CD4-positive, alpha-beta T cell treated with Interleukin-10 for 1 hour (primary cell): ENCODE results near the gene S100A9.
A peak's percentile ranks its signal among the peaks of the same experiment; 100 is the strongest.
"Not testable (repeated sequence)": the region's sequence is repeated elsewhere in the genome, so short reads cannot be mapped to it uniquely, and the experiment has no call there.

Source experiments
- DNase-seq: peaks from one replicate; pipeline ENCODE4 v3.0.0-alpha.2; 2020

S100A9 gene

DNA sequence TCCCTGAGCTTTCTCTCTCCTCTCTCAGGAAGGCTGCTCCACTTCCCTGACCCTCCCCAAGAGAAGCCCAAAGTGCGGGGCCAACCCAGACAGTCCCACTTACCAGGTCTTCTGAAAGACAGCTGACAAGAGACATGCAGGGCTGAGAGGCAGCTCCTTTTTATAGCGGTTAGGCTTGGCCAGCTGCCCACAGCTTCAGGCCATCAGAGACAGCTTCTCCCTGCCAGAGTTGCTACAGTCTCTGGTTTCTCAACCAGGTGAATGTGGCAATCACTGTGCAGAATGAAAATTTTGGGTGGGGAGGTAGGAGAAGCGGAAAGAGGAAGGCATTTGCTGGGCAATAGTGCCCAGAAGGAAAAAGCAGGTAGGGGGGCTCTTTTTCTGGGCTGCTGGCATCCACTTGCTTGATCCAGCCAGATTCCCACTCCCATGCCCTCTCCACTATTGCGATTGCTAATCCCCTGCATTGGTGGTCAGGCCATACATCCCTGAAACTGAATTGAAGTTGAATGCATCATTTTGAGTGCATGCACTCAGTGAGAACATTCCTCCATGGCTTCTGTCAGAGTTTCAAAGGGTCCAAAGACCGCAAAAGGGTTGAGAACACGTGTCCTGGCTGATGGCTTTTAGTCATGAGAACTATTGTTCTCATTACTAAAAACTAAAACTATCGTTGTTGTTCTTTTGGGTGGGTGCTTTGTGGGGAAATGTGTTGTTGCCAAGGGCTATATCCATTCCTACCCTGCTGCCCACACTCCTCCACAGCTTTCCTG is 33.5 kb downstream of the S100A9 start, which contains the start of gene S100A8:
TSS of gene S100A8 (minus strand) at position 136 of the 773 bp plus-strand sequence. CDS start 538 bp downstream, outside the sequence.
- no peak for DNase-seq

DNA sequence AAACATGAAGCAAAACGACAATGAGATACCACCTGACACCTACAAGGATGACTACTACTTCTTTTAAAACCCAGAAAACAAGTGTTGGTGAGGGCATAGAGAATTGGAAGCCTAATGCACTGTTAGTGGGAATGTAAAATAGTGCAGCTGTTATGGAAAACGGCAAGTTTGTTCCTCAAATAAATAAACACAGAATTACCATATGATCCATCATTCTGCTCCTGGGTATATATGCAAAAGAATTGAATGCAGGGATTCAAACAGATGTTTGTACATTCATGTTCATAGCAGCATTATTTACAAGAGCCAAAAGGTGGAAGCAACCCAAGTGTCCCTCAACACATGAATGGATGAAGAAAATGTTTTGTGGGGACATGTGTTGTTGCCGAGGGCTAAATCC is 34.6 kb downstream of the S100A9 start:
- no peak for DNase-seq

DNA sequence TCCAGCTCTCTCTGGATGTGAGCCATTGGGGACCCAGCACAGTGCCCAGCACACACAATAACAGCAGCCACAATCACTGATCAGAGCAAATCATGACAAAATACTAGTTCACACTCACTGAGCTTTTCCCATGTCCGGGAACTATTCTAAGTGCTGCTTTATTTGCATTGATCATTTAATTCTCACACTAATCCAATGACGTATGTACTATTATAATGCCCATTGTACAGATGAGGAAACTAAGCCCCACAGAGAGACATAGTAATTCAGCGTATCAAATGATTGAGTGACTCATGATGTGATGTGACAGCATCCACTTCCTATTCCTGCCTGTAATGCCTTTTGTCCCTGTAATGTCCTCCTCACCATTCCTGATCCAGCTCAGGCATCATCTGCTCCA is 35.2 kb downstream of the S100A9 start:
- DNase-seq = no peak

DNA sequence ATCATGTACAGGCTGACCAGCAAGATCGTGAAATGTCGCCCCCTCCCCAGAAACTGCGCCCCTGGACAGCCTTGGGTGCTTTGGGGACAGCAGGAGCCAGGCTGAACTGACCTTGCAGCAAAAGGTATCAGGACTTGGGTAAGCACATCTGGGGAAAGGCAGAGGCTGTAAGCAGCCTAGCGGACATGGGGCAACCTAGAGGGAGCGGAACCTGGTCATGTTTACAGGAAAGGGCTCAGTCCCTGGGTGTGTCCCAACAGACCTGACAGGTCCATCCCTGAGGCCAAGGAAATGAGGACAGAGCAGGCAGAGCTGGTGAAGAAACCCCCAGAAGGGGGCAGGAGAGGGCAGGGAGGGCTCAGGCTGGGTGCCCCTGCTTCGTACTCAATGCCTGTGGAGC is 36.3 kb downstream of the S100A9 start:
- no peak for DNase-seq

DNA sequence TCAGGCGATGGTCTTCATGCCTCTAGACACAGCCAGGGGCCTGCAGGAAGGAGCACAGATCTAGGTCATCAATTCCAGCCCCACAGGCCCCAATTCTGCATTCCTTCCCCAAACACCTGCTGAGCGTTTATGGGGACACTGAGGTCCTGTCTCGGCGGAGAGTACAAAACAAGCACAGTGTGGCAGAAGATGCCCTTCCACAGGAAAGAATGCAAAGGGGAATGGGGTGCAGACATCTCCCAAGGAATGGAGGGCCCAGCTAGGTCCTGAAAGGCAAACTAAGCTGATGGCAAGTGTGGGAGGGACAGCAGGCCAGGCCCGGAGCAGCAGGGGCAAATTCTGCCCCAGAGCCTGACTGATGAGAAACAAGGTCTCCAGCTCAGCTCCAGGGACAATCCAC is 36.7 kb downstream of the S100A9 start:
- DNase-seq = no peak

DNA sequence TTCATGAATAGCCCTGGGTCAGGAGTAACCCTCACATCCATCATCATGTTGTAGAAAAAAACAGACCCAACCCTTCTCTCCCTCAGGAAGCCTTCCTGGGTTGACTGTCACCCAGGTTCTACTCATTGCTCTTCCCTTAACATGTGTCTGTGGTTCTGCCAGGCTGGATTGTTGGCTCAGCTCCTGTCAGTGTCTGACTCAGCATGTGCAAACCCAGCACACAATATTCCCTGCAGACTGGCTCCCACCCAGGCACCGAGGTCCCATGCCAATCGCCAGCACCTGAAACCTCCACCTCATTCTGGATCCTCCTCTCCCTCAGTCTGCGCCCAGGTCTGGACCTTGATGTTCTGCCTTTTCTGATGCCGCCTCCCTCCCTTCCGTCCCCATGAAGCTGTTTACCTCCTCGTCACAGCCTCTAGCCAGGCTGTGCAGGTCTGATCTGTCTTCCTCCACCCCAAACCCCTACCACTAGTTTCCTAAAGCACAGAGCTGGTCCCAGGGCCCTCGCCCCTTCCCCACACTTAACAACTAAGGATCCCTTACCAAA is 37.6 kb downstream of the S100A9 start:
- no peak for DNase-seq

- DNase-seq = no peak
Measured at GRCh38 chr1:153395776-153396175, 38.1 kb downstream of the S100A9 start.

GRCh38 chr1:153396461-153396860 is 38.8 kb downstream of the S100A9 start:
- no peak for DNase-seq

DNA sequence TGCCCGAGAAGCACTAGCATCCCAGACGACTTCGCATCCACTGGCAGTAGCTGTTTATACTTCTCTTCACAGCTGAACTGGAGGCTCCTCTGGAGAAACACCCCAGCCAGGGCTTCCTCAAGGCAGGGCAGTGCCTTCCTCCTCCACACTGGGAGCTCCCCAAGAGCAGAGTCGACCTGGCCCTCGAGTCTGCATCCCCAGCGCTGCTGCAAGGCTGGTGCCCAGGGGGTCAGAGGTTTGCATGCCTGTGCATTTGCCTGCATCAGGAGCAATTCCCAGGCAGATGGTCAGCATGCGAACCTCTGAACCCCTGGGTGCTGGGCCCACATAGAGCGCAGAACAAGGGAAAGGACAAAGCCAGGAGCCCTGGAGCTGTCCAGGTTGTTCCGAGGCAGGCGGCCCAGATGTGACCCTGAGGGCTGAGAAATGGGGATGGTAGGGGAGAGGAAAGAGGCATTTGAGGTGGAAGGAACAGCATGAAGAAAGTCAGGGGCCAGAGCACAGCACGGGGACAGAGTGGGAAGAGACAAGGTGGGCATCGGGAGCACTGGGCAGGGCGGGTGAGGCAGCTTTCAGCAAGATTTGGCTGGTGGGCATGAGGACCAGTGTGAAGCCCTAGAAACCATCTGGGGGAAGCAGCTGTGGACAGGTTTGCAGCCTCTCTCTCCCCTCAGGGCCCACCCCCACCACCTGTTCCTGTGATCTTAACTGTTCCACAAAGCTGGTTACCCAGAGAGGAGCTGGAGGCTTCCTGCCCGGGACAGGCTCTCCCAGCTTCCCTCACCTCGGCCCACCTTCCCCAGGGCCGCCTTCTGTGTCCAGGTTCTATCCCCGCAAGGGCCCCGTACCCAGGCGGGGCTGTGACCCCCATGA is 39.6 kb downstream of the S100A9 start:
- no peak for DNase-seq

DNA sequence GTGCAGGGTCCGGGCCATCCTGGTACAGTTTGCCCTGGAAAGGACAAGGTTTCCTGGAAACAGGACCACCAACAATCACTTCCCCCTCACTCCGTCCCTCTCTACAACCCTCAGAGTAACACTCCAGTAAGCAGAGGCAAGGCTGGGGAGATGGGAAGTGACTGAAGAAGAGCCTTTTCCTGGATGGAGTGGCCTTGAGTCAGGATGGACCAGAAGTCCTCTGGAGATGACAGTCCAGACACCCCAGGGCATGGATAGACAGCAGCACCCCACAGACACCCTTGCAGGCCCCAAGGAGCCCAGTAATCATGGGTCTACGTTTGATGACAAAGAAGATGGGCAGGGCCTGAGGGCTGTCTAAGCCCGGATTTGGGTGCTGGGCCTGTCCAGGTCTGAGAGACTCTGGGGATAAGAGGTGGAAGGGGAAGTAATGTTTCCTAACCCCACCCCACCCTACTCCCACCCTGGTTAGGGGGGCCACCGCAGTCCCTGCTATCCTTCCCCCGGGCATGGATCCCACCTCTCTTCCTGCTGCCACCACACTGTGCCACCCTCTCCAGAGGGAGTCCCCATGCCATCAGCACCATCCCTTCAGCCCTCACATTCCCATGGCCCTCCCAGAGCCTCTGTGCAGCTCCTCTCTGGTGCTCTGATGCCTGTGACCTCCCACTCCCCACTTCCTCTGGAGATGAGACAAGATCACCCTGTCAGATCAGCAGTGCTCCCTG is 40.4 kb downstream of the S100A9 start:
- DNase-seq = no peak

GRCh38 chr1:153399401-153400055 is 41.9 kb downstream of the S100A9 start:
- DNase-seq = no peak

DNA sequence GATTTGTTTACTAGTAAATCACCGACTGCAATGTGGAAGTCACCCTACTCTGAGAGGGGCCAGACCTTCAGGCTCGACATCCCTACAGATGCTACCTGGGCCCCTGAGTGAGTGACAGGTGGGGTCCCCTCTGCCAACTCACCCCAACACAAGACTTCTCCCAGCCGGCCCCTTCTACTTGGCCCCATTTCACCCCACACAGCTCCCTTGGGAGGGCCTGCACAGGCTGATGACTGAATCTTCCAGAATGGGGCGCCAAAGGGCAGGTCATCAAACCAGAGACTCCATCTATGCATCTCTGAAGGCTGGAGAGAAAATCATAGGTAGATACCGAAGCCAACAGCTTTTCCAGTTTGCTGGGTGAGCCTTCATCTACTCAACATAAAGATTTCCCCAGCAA is 42.6 kb downstream of the S100A9 start:
- no peak for DNase-seq

DNA sequence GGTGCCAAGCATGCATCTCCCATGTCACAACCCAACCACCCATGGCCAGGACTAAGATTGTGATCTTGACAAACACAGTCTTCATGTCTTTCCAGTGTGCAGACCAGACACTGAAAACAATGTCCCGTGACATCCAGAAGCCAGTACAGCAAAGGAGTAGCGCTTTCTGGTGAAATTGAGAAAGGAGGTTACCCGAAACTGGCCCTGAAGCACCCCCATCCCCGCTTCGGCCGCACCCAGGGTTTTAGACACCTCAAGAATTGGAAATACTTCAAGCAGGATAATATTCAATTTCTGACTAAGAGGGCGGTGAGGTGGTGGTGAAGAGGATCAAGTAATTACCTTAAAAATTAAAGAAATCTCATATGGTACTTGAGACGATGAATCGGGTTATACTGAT is 43.8 kb downstream of the S100A9 start:
- DNase-seq = no peak

- no peak for DNase-seq
Measured at GRCh38 chr1:153402226-153402625, 44.6 kb downstream of the S100A9 start.

GRCh38 chr1:153403421-153404085 is 45.9 kb downstream of the S100A9 start:
- no peak for DNase-seq

DNA sequence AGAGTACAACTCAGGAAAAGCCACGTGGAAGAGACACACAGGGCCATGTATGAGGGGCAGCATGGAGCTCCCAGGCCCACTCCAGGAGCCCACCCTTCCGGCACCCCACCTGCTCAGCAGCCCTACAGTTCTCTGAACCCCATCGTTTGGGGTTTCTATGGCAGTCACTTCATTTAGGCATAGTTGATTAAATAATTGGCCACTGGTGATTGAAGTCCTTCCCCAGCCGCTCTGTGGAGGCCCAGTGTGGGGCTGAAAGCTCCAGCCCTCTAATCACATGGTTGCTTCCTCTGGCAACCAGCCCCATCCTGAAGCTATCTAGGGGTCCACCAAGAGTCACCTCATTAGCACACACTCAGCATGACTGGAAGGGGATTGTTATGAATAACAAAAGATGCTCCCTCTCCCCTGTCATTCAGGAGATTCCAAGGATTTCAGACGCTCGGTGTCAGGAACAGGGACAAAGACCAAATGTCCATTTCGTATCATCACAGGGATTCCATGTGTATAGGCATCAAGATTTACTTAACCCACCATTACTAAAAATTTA is 46.5 kb downstream of the S100A9 start:
- no peak for DNase-seq

DNA sequence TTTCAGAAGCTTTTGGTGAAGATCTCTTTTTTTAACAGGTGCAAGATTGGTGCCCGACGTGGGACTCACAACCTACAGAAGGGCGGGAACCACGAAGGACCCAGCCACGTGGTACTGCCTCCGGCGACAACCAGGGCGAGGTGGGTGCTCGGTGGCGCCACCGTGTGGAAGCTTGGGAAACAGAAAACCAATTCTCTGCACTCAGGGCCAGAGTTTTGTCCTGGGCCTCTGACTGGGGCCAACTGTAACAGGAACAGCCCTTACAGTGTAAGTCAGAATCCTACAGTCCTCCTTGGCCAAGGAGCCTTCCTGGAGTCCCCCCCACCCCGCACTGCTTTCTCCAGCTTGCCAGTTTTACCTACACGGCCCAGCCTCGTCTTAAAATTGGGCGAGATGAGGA is 47.1 kb downstream of the S100A9 start:
- DNase-seq = peak; percentile 60

GRCh38 chr1:153405825-153406599 is 48.4 kb downstream of the S100A9 start:
- DNase-seq = not testable (repeated sequence)

- not testable (repeated sequence) for DNase-seq
Measured at GRCh38 chr1:153407274-153407673, 49.6 kb downstream of the S100A9 start.
